Measurements from ENCODE around the gene PCIF1.
"Not testable (repeated sequence)": the region's sequence is repeated elsewhere in the genome, so short reads cannot be mapped to it uniquely, and the experiment has no call there.

Gene PCIF1

DNA sequence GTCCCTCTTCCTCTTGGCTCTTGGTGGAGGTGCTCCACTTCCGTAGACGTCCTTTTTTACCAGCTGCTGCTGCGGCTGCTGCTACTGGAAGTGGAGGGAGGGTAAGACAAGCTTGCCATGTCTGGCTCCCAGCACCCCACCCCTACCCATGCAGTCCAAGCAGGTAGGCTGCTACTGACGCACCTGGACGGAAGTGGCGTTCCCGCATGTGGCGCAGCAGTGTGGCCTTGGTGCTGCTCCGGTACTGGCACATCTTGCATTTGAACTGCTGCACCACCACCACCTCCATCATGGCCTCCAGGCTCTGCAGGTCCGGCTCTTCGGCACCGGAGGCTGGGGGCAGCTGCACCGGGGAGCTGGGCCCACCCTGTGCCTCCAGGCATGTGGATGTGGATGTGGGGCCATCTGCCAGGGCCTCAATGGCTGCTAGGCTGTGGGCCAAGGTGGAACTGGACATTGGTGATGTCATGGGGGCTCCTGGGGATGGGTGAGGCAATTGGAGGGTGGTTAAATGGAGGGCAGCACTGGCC, 33.1 kb downstream of the PCIF1 start:
- DNase-seq (ENCODE audit: low read depth) = no peak

DNA sequence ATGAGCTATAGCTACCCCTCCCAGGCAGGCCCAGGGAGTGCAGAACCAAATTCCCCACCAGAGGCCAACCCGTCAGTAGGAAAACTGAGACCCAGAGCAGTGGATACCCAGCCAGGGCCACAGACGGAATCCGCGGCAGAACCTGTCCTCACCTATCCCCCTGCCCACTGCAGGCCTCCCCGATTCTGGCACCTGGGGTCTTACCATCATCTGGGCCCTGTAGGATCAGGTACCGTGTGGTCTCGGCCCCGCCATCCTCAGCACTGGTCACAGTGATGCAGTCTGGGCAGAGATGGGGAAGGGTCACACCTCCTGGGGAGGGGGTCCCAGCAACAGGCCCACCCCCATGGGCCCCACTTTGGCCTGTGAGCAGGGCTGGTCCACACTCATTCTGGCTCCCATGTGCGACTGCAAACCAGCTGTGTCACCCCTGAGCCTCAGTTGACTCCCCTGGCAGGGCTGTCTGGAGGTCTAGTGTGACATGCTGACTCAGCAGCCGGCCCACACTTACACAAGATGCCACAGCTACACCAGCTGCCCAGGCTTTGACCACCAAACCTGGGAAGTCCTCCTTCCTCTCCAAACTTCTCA, 33.7 kb downstream of the PCIF1 start:
- no peak for DNase-seq (ENCODE audit: low read depth)

DNA sequence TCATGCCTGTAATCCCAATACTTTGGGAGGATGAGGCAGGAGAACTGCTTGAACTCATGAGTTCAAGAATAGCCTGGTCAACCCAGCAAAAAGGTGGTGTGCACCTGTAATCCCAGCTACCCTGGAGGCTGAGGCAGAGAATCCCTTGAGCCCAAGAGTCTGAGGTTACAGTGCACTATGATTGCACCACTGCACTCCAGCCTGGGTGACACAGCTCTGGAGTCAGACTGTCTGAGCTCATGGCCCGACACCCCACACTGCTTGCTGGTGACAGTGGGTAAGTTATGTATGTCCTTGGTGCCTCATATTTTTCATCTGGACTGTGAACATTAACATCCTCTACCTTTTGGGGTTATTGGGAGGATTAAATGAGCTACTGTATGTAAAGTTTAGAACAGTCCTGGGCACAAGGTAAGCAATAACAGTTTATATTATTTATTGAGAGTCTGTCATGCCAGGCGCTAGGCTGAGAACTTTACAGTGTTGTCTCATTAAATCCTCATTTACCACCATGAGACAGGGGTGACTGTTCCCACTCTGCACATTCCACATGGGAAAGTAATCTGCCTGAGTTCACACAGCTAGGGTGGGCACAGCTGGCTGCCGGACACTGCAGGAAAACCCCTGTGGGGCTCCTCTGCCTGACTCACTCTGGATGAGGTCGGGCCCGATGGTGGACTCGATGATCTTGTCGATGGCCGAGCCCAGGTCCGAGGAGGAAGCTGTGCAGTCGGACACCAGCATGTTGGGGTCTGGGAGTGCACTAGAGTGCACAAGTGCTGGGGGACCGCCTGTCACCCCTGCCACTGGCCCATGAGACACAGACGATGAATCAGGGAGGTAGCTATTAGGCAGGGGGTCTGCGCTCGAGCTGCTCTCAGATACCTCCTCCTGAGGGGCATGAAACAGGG, 34.6 kb downstream of the PCIF1 start:
- peak; percentile 27 for DNase-seq (ENCODE audit: low read depth)

DNA sequence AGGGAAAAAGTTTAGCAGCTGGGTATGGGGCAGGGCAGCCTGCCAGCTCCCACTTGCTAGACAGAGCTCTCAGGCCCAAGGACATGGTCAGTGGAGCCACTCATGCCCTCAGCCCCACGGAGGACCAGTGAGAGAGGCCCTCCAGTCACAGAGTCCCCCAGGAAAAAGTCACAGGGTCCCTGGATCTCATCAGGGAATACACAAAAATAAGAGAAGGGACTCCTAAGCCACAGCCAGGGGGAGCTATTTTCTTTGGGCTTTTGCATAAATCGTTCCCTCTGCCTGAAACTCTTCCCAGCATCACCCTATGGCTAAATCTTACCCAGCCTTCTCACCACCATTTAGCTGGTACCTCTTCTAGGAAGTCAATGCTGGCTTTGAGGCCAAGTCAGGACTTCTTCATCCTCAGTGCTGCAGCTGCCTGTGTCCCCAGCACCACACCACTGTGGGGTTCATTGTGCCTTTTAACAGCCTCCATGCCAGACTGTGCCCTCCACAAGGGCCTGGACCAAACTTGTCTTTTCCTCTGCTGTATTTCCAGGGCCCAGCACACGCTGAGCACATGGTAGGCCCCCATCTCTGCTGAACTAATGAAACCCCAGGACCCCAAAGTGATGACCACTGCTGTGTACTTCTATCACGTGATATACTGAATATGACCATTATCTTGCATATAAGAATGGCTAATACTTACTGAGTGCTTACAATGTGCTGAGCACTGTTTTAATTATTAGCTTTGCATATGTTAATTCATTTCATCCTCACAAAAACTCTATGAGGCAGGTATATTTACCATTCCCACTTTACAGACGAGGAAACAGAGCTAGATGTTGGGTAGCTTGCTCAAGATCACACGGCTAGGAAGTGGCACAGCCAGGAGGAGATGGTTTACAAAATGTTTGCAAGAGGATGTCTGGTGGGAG, 35.5 kb downstream of the PCIF1 start:
- DNase-seq (ENCODE audit: low read depth) = no peak

DNA sequence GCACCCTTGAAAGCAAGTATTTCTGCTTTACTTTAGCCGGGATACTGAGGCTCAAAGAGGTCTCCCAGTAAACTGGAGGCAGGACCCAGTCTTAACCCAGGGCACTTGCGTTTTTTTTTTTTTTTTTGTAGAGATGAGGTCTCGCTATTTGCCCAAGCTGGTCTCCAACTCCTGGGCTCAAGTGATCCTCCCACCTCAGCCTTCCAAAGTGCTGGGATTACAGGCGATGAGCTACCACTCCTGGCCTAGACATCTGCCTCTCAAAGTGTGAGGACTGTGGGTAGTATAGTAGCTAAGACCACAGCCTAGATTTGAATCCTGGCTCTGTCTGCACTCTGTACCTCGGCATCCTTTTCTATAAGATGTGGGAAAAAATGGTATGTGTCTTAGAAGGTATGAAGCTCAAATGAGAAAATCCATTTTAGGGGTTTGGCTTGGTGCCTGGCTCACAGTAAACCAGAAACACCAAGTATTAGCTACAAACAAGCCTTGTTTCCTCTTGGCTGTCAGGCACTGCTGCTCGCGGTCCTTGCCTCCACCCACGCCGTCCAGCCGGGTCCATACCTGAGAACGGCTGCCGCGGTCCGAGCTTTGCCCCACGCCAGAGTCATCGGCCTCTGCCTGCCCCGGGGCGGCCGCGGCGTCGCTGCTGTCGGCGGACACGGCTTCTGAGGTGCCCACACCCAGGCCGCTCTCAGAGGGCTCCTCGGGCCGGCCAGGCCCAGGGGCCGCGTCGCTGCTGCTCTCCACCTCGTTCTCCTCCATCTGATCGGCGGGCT, 36.4 kb downstream of the PCIF1 start:
- no peak for DNase-seq (ENCODE audit: low read depth)

DNA sequence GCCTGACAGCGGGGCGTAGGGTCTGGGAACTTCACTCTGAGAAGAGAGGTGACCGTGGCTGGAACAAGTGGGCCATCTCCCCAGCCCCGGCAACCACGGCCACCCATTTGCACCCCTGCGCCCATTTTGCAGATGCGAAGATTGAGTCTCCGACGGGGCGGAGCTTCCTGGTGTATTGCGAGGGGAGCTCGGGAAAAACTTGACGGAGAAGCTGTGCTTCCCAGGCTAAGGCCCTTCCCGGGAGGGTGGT, 36.9 kb downstream of the PCIF1 start:
- no peak for DNase-seq (ENCODE audit: low read depth)

DNA sequence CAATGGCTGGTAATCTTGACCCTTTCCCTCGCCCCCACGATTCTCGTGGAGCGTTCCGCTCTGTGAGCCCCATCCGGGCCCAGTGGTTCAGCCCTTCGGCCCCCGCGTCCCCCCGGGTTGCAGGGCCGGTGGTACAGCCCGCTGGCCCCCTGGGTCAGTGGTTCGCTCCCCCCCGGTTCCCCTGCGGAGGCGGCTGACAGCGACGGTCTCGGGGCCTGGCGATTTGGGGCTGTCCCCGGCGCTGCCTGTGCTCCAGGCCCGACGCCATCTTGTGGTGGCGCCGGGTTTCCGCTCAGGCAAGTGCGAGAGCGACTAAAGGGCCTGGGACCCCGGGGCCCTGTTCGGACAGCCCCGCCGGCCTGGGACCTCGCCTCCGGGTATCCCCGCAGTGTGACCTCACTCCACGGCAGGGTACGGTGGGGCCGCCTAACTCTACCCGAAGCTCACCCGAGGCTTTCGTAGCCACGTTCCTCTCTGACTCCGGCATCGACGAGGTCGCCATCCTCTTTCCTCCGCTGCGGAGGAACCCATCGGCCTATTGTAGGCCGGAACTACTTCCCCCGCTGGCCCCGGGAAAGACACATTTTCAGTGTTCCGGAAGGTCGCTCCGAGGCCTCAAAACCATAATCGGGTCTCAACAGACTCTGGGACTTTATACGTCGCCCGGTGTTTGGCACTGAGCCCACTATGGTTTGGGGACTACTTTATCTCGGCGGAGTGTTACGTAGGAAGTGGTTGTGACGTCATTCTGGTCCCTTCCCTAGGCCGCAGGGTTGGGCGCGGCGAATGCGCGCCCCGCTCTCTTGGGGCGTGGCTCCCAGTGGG, 37.4 kb downstream of the PCIF1 start, which contains the start of gene ZNF335:
Gene ZNF335, minus strand, starts transcription at position 529 of the 825 bp plus-strand sequence. CDS start 793 bp downstream, outside the sequence.
- peak; percentile 80 for DNase-seq (ENCODE audit: low read depth)

DNA sequence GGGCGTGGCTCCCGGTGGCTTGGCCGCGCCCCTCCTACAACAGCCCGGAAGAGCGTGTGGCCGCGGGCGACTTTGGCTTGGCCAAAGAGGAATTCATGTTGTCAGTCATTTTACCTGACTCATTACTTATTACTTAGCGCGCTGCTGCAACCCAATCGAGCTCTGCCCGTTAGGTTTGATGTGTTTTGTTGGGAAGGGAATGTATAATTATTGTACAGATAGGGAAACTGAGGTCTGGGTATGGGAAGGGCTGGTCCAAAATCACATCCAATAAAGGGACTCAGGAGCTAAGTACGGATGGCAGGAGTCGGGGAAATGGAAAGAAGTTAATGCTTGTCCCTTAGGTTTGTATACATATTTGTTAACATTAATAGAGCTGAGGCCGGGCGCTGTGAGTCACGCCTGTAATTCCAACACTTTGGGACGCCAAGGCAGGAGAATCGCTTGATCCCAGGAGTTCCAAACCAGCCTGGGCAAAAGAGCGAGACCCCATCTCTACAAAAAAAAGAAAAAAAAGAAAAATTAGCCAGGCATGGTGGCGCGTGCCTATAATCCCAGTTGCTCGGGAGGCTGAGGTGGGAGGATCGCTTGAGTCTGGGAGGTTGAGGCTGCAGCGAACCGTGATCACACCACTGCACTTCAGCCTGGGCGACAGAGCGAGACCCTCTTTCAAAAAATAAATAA, 38.2 kb downstream of the PCIF1 start:
- DNase-seq (ENCODE audit: low read depth) = no peak

DNA sequence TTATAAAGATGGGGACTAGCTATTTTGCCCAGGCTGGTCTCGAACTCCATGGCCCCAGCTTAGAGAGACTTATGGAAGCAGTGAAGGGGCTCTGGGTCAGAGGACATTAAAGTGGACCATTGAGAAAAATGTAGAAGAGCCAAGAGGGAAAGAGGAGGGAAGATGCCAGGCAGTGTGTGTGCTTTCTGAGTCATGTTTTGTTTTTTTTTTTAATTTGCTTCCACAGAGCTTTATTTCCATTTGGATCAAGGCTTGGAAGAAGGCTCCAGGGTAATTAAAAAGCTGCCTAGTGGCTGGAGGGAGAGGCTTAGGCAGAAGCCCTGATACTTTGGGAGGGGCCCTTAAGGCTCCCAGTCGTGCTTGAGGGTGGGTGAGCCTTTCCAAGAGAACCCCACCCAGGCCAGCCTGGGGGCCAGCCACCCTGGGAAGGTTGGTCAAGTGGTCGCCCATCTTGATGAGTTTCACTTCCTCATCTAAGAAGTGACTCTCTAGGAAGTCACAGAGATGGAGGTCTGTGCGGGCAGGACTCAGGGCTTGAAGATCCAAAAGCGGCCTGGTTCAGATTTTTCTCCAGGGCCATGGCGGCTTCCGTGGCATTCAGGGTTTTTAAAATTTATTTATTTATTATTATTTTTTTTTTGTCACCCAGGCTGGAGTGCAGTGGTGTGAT, 40.5 kb downstream of the PCIF1 start:
- DNase-seq (ENCODE audit: low read depth) = no peak

DNA sequence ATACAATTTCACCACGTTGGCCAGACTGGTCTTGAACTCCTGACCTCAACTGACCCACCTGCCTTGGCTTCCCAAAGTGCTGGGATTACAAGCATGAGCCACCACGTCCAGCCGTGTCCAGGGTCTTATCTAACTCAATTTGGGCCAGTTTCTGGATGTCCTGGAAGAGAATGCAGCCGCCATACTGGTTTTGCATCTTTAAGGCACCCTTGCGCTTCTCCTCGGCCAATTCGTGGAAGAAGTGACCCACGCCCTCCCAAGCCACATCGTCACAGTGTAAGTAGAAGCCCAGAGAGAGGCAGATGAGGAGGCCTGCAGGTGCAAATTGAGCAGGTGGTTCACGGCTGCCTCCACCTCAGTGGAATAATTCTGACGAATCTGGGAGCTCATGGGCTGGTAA, 41.2 kb downstream of the PCIF1 start:
- no peak for DNase-seq (ENCODE audit: low read depth)

DNA sequence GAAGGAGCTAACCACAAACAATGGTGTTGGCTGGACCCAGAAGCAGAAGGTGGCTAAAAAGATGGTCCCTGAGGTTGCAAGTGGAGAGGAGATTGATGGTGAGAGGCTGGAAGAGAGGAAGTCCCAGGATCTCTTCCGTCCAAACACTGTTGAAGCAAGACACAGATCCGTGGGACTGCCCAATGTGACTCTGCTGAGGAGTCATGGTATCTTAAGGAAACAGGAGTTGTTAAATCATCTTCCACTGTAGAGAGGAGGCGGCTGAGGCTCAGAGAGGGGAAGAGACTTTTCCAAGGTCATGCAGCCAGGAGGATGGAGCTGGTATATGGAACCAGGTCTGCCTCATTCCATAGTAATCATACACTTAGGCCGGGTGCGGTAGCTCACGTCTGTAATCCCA, 41.6 kb downstream of the PCIF1 start:
- no peak for DNase-seq (ENCODE audit: low read depth)

DNA sequence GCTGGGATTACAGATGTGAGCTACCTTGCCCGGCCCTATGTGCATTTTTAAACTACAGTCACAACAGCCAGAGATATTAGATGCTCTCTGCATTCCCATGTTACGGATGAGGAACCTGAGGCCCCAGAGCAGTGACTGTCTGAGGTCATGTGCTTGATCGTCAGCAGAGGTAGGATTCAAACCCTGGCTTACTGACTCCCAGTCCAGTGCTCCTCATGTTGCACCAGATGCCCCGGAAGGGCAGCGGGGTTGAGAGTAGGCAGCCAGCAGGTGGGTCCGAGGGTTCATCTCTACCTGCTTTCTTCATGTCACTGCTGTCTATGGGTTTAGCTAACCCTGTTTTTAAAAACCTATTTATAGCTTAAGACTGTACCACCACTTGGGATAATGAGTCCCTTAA, 46.8 kb downstream of the PCIF1 start:
- DNase-seq (ENCODE audit: low read depth) = no peak

DNA sequence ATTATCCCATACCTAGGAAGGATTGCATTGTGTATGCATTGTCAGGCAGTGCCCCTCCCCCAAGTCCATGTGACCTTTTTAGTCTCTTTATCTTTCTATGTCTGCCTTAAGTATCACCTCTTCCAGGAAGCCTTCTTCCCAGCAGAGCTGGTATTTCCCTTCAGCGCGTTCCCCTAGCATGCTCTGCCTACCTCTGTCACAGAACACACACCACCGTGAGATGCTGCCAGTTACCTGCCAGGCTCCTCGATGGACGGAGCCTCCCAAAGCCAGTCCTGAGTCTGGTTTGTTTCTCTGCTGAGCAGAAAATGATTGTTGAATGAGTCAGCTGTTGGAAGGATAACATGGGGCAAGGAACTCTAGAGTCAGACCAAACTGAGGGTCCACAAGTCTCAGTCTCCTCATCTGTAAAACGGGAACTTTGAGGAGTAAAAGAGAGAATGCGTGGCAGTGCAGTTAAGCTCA, 48.8 kb downstream of the PCIF1 start:
- DNase-seq (ENCODE audit: low read depth) = no peak

DNA sequence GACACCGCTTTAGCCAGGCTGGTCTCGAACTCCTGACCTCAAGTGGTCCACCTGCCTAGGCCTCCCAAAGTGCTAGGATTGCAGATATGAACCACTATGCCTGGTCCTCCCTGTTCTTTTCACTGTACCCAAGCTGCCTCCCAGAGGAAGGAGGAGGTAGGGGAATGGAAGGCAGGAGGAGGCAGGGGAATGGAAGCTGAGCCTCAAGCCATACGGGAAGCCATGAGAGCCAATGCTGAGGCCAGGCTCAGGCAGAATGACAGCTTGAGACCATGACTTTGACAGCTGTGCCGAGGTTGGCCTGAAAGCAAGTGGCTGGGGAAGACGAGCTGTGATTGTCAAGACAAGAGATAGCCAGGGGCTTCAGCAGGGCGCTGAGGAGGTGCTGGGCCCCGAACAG, 51.1 kb downstream of the PCIF1 start:
- no peak for DNase-seq (ENCODE audit: low read depth)

DNA sequence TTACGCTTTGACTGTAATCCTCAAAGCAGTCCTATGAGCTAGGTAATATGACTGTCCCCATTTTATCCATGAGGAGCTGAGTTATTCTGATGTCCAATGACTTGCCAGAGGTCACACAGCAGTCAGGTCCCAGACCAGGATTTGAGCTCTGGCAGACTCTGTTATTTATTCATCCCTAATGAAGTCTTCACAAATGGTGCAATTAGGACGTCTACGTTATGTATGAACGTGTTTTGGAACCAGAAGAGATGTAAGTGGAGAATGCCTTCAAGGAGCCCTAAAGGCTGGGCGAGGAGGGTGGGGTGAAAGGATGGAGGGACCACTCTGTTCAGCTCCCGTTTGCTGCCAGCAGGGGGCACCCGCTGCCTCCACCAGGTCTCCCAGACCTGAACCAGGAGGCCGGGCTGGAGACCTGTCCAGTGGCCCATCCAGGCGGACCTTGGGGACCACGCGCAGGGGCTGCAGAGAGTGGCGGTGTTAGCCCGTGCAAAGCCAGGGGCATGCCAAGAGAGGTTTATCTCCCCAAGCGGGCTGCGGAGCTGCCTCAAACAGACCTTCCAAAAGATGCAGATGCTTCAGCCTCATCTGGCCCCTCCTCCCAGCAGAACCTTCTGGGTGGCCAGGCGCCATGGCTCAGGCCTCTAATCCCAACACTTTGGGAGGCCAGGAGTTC, 52.8 kb downstream of the PCIF1 start:
- DNase-seq (ENCODE audit: low read depth) = no peak

DNA sequence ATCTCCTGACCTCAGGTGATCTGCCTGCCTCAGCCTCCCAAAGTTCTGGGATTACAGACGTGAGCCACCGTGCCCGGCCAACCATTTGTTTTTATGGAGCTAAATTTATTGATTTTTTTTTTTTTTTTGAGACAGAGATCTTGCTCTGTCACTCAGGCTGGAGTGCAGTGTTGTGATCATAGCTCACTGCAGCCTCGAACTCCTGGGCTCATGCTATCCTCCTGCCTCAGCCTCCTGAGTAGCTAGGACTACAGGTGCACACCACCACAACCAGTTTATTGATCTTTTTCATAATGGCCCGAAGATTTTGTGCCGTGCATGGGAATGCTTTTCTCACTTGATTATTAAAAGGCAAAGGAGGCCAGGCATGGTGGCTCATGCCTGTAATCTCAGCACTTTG, 54.3 kb downstream of the PCIF1 start:
- not testable (repeated sequence) for DNase-seq (ENCODE audit: low read depth)

DNA sequence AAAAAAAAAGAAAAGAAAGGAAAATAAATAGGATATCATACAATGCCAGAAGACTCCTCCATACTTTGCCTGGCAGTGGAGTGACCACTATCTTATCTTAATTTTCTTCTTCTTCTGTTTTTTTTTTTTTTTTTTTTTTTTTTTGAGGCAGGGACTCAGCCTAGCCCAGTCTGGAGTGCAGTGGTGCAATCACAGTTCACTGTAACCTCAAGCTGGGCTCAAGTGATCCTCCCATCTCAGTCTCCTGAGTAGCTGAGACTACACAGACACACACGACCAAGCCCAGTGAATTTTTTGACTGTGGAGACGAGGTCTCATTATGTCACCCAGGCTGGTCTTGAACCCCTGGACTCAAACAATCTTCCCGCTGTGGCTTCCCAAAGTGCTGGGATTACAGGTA, 57.1 kb downstream of the PCIF1 start:
- no peak for DNase-seq (ENCODE audit: low read depth)

DNA sequence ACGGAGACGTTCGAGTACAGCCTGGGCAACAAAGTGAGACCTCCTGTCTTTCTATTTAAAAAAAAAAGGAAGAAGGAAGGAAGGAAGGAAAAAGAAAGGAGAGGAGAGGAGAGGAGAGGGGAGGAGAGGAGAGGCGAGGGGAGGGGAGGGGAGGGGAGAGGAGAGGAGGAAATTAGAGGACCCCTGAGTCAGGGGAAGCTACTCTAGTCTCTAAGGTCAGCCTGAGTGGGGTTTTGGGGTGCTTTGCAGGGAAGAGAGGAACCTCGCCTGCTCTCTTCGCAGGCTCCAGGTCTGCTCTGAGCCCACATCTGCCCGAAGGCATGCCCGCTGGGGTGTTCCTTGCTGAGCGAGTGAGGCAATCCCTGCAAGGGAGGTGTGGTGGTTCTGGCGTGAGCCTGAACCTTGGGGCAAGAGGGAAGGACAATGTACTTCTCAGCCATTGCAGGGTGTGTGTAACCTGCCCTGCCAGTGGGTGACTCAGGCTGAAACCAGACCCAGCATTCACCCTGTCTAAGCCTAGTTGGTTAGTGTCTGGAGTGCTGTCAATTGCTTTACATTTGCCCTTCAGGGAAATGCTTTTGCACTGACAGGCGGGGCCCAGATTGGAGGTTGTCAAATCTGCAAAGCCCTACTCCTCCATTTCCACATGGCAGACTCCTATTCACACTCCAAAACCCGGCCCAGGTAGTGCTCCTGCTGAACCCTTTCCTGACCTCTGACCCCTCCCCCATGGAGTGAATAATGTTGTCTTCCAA, 58.9 kb downstream of the PCIF1 start:
- DNase-seq (ENCODE audit: low read depth) = no peak
